Measurements from ENCODE around the gene MUS81. TPM values are rescaled to one million over a fixed set of nuclear protein-coding genes. Genes with fewer than 3 reads are reported as not detected.

MUS81 gene
- total and polyA plus RNA-seq, 2 of the 13 experiments (the other 11 are each of a cell fraction or from before 2014, with no cell fraction given) = 25.6 to 30.2 TPM

- TF ChIP-seq MYC (CRISPR knock-in tag; IDR thresholded peaks at IDR 0.05; ENCODE audit: borderline replicate concordance) (peak; percentile 27; the same call in 1 of the 2 replicates), ZFP90 (CRISPR knock-in tag; IDR thresholded peaks at IDR 0.05; ENCODE audit: borderline replicate concordance) (peak; percentile 6; the same call in 1 of the 2 replicates), CREM (IDR thresholded peaks at IDR 0.05) (no peak), CREM (CRISPR knock-in tag; IDR thresholded peaks at IDR 0.05) (no peak), REL (CRISPR knock-in tag; conservative IDR thresholded peaks at IDR 0.05) (0 out of 2 replicates have a peak, but pooled peaks have one; percentile 11), ZNF329 (CRISPR knock-in tag; IDR thresholded peaks at IDR 0.05; ENCODE audit: low read depth) (no peak), CSRNP2 (CRISPR knock-in tag; conservative IDR thresholded peaks at IDR 0.05; ENCODE audit: low read depth) (no peak), ZNF709 (CRISPR knock-in tag; IDR thresholded peaks at IDR 0.05) (peak; percentile 61), ZNF430 (CRISPR knock-in tag; IDR thresholded peaks at IDR 0.05) (peak; percentile 15; the same call in 1 of the 2 replicates), ZFAT (CRISPR knock-in tag; conservative IDR thresholded peaks at IDR 0.05) (0 out of 2 replicates have a peak, but pooled peaks have one; percentile 46), ZNF407 (CRISPR knock-in tag; IDR thresholded peaks at IDR 0.05; ENCODE audit: not compliant biosample characterization) (no peak), ZFP82 (CRISPR knock-in tag; IDR thresholded peaks at IDR 0.05; ENCODE audit: borderline replicate concordance) (peak; percentile 80; the same call in 1 of the 2 replicates), CSRNP1 (CRISPR knock-in tag; IDR thresholded peaks at IDR 0.05) (peak; percentile 15; the same call in 1 of the 2 replicates), ARNT2 (CRISPR knock-in tag; IDR thresholded peaks at IDR 0.05; ENCODE audit: low read depth) (0 out of 2 replicates have a peak, but pooled peaks have one; percentile 4)
- TF ChIP-seq, protein P1, sequence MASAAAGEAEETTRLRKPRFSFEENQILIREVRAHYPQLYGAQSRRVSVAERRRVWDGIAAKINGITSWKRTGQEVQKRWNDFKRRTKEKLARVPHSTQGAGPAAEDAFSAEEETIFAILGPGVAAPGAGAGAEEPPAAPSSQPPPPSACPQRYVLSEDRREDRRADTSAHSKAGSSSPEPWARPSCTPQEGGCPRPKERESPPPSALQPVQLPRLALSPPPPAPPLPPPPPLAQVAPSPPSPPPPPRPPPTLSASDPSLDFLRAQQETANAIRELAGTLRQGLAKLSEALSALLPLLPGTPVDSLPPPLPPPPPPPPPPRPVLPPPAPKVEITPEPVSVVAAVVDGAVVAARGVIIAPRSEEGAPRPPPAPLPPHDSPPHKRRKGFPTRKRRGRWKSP (CRISPR knock-in tag; IDR thresholded peaks at IDR 0.05) = 0 out of 2 replicates have a peak, but pooled peaks have one; percentile 3
Measured at GRCh38 chr11:65857500-65857852, 2.8 kb upstream of the MUS81 start (continued).

Measured in HepG2 (cell line).